NCI-H1436 (cell line): Measurements from ENCODE around the gene YBX2.
"Not testable (repeated sequence)": the region's sequence is repeated elsewhere in the genome, so short reads cannot be mapped to it uniquely, and the experiment has no call there.

ENCODE experiments used
- DNase-seq: peaks from one replicate; lab custom pipeline; 2025; lab: John Stamatoyannopoulos, UW

Gene YBX2

DNA sequence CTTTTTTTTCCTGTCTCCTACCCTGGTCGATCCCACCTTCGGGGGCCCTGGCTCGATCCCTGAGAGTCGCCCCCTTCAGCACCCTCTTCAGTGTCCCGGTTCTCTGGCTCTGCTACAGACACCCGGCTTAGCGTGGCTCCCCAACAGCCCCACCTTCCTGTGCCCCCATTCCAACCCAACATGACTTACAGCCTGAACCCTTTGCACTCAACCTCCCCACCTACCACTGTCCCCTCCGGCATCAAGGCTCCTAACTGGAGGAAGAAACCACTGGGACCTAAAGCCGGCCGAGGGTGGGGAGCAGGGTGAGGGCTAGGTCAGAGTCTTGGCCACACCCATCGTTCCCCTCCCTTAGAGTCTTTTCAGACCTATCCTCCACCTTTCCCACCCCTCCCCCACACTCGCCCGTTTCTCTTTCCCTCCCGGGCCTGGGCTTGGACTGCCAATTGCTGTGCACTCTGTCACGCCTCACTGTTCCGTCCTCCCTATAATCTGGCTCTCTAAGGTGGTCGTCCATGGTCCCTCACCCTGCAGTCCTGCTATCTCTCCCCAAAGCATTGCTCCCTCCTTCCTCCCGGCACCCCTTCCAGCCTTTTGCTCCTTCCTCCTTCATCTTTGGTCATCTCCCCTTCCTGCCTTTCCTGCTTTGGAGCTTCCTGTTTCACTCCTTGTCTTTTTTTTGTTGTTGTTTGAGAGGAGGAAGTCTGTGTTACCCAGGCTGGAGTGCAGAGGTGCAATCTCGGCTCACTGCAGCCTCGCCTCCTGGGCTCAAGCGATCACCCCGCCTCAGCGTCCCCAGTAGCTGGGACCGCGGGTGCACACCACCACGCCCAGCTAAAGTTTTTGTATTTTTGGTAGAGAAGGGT is 31.3 kb downstream of the YBX2 start:
- no peak for DNase-seq

DNA sequence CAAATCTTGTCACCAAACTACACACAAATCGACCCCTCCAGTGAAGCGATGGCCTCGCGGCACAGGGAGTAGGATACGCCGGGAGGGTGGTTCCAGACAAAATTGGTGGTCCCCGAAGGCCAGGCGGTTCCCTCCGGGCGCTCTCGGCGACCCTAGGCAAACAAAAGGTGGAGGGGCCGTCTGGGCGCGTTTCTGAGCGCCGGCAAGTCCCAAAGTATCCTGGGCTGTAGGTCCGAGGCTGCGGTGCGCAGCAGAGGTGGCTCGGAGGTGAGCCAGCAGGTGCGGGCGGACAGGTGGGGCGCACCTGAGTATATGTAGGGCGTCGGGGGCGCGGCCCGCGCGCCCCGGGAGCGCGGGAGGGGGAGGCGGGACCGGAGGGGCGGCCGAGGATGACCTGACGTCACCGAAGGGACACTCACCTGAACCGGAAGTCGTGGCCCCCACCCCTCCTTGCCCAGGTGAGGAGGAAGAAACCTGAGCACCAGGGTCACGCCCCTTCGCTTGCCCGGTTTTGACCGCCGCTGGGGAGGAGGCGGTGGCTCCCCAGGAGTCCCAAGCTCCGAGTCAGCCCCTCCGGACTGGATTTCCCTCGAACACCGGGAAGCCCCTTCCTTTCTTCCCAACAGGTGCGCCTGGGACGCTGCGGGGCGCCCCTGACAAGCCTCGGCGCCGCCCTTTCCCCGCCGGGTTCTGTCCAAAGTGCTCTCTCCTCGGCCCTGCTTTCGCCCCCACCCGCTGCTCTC is 32.1 kb downstream of the YBX2 start, which contains the start of gene CLDN7:
Gene CLDN7 (minus strand): TSS at position 287 of the 743 bp plus-strand sequence. CDS start 435 bp downstream, outside the sequence.
- DNase-seq: no peak

DNA sequence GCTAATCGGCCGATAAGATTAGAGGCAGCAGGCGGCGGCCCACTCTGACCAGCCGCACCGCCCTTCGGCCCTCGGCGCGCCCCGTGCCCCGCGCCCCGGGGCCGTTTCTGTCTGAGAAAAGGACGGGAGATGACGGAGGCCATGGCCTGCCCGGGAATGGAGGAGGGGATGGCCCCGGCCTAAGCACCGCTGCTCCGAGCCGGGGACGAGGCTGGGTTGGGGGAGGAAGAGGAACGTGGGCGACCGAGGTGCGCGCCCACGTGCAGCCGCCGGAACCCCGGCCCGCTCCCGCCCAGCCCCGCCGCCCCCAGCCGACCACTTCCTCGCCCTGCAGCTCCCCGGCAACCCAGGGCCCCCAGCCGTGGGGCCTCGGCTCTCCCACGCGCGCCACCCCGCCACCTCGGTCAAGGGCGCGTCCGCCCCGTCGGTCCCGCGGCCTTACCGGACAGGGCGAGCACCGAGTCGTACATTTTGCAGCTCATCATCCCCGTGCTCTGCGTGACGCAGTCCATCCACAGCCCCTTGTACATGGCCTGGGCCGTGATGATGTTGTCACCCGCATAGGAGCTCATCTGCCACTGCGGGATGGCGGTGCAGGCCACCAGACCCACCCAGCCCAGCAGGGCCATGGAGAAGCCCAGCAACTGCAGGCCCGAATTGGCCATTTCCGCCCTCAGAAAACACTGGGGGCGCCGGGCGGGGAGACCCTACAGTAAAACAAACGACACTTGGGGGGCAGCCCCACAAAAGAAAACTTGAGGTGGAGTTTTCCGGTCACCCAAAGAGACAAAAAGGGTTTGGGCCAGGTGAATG is 32.9 kb downstream of the YBX2 start:
- DNase-seq: no peak

DNA sequence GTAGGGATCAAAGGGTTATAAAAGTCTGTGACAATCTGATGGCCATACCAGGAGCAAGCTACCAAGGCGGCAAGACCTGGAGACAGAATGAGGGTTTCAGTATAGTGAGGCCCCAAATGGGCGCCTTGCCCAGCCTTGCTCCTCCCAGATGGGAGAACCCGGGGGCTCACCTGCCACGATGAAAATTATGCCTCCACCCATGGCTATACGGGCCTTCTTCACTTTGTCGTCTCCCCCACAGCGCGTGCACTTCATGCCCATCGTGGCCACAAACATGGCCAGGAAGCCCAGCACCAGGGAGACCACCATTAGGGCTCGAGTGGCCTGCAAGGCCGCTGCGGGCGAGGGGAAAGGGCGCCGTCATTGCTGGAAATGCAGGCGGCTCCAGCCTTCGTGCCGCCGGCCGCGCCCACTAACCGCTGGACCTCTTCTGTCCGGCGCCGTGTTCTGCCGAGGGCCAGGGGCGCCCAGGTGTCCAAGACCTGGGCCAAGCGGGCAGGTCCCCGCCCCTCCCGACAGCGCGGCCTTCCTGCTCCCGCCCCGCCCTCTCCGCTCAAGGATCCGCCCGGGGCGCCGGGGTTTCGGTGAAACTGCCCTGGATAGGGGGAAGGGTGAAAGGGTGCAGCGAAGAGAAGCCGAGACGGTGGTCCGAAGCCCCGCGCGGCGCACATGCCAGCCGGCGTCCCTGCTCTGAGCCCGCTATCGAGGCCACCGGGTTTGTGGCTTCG is 33.6 kb downstream of the YBX2 start:
- DNase-seq: no peak

DNA sequence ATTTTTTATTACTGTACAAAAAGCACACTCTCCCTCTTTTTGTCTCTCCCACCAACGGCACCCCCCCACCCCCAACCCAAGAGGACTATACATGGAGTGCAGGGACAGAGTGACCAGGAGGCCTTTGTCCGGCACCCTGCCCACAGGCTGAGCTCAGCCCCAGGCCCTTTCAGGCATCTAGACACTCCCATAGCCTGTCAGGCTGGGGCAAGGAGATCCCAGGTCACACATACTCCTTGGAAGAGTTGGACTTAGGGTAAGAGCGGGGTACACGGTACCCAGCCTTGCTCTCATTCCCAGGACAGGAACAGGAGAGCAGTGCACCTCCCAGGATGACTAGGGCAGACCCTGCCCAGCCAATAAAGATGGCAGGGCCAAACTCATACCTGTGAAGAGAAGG is 34.3 kb downstream of the YBX2 start:
- no peak for DNase-seq

DNA sequence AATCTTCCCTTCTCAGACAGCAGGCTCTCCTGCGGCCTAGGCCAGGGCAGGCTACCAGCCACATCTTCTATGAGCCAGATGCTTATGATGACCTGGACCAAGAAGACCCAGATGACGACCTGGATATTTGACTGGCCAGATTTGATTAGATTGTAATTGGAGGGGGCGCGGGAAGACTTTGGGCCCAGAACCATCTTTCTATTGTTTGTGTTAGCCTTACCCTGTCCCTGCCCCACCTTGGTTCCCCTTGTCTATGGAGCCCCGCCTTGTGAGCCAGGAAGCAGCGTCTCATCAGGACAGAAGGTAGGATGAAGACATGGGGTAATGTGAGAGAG is 34.9 kb downstream of the YBX2 start:
- no peak for DNase-seq

DNA sequence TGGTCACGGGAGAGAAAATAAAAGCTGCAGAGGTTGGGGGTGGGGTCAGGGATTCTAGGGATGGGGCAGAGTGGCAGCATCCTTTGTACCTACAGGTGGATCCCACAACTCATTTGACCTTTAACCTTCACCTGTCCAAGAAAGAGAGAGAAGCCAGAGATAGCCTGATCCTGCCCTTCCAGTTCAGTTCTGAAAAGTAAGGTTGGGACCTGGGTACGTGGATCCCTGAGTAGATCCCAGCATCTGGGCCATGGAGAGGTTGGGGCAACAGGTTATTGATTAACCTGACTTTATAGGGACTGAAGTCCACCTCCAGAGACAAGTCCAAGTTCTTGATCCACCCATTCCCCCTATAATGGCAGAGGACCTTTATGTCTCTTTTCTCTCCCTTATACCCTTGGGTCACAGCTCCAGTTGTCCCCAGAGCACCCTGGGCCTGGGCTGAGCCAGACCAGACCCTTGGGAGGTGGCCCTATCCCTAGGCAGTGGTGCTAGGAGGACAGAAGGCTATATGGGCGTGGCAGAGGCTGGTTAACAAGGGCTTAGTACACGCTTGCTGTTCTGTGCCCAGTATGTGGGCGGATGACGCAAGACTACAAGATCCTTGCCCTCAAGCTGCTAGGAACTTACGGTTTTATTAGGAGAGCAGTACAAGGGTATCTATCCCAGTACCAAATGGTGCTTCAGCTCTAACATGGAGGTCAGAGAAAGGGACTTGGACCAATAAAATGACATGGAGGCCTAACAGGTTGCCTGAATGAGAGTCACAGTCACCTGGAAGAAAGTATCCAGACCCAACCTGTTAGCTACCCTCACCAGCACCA is 35.5 kb downstream of the YBX2 start:
- no peak for DNase-seq

DNA sequence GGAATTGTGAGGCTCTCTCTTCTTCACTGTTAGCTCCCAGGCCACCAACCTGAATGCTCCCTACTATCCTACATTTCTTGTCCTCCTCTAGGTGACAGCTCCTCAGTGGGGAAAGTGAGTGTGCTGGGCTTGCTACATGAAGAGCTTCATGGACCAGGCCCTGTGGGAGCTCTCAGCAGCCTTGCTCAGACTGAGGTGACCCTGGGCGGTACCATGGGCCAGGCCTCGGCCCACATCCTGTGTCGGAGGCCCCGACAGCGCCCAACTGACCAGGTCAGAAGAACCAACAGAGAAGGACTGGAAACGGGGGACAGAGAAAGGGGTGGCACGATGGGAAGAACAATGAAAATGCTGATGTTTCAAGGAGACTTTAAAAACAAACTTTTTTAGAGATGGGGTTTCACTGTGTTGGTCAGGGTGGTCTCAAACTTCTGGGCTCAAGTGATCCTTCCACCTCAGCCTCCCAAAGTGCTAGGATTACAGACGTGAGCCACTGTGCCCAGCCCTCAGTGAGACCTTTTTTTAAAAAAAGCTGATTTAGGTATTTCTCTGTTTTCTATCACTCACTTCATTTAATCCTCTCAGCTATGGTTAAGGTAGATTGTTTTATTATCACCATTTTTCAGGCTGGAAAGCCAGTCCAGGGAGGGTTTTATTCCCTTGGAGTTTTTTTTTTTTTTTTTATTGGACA is 37.5 kb downstream of the YBX2 start:
- DNase-seq: no peak

DNA sequence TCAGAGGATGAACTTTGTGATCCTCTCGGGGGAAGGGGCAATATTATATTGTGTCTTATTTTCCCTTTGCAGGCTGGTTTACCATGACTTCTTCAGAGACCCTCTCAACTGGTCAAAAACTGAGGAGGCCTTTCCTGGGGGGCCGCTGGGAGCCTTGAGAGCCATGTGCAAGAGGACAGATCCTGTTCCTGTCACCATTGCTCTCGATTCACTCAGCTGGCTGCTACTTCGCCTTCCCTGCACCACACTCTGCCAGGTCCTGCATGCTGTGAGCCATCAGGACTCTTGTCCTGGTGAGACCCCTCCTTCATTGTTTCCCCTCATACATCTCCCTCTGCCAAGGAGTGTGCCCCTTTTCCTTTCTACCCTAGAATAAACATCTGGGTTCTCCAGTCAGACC is 39.9 kb downstream of the YBX2 start:
- DNase-seq: no peak

DNA sequence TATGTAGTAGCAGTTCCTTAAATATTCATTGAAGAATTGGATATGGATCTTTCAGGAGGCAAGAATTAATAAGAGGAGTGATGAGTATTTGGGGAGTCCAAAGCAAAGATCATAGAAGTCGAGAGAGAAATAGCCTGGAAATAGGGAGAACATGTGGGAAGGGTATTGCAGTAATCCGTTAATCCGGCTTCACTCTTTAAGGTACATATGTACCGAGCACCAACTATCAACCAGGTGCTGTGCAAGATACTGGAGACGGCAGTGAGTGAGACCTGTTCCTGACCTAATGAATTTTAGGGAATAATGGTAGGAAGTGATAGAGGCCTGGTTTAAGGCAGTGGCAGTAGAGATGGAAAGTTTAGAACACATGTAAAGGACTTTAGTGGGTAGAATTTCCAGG is 41.4 kb downstream of the YBX2 start:
- no peak for DNase-seq

DNA sequence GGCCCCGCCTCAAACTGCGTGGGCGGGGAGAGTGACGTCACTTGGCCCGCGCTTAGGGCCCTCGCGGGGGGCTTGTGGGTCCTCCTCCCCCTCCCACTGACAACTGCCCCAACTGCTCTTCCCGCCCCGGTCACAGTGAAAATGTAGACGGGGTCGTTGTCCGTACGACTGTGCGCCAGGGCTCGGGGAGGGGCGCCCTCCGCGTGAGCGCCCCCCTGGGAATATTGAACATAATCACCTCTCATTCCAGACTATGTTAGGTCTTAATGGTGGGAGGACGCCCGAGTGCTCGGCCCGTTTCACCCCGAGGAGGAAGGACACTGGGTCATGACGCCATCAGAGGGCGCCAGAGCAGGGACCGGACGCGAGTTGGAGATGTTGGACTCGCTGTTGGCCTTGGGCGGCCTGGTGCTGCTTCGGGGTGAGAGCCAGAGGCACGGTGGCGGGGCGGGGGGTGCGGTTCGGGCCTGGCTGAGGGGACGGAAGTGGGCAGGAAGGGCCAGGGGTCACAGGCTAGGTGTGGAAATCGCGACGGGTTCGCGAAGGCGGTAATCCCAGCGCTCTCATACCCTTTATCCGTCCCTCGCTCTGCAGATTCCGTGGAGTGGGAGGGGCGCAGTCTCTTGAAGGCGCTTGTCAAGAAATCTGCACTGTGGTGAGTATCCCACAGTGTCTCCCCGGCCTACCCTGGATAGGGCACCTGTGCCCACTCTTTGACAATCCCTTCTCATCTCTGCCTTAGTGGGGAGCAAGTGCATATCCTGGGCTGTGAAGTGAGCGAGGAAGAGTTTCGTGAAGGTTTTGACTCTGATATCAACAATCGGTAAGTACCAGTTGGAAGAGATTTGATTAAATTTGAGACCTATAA is 42.0 kb downstream of the YBX2 start, which contains the start of gene ELP5:
Gene ELP5 (plus strand): TSS at position 40 of the 868 bp plus-strand sequence. CDS start 336 bp downstream, at position 376.
- peak; percentile 90 for DNase-seq

DNA sequence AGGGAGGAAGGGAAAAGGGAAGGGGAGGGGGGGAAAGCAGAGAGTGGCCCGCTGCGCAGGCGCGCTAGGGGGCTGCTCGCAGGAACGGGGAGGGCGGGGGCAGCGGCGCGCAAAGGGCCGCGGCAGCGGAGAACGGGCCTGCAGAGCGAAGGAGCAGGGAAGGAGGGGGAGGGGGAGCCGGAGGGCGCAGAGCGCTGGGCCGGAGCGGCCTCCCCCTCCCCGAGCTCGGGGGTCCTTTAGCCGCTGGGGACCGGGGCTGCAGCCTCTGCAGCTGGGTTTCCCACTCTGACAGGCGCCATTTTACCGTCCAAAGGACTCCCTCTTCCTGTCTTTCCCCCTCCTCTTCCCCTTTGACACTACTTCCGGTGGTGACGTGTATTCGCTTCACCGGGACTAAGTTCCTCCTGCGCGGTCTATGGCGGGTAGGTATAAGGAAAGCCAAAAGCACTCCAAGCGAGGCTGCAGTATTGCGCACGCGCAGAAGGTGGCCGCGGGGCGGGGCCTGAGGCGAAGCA is 42.7 kb downstream of the YBX2 start, which contains the start of gene CTDNEP1:
Gene CTDNEP1 (minus strand): TSS at position 74 of the 515 bp plus-strand sequence. CDS start 438 bp downstream, outside the sequence.
- peak; percentile 97 for DNase-seq

DNA sequence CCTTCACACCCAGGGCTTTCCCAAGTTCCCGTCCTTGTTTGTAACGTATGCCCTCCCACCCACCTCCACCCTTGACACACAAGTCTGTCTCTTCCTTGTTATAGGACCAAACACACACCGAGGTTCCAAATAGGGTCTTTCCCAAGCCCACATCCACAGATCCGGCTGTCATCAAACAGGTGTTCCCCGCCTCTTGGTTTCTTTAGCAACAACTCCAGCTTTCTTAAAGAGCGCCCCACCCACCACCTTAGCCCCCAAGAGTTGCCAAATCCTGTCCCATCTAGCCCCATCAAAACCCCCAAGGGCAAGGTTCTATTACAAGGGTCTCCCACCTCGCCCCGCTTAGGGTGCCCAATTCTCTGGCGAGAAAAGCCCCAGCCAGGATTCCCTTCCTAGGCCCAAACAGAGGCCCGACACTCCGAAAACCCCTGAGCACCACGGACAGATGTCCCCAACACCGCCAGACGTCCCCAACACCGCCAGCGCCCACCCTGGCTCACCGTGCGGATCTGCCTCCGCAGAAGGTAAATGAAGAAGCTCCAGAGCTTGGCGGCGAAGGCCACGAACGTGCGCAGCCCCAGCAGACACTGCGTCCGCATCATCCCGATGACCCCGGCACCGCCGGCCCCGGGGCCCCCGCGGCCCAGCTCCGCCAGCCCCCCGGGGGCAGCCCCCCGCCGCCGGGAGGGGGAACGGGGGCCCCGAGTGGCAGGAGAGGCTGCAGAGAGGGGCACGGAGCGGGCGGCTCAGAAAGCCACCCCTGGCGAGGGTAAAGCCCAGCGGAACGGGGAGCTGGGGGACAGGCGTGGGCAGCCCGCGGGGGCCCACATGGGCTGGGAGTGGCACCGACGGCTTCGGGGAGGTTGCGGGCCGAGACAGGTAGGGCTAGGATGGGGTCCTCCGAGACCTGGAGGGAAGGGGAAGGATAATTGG is 43.5 kb downstream of the YBX2 start:
- no peak for DNase-seq

DNA sequence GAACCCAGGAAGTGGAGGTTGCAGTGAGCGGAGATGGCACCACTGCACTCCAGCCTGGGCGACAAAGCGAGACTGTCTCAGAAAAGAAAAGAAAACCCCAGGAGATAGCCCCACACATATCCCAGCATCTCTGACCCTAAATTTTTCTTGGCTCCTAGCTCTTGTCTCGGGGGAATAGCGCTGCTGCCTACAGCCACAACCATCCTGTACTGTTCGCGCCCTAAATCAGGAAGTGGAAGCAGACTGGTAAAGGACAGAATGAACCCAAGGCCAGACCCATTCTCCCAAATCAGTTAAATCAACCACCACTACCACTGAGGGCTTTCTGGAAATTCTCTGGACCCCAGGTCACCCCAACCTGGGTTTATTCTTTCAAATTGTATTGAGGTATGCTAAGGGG is 44.6 kb downstream of the YBX2 start:
- DNase-seq: no peak

DNA sequence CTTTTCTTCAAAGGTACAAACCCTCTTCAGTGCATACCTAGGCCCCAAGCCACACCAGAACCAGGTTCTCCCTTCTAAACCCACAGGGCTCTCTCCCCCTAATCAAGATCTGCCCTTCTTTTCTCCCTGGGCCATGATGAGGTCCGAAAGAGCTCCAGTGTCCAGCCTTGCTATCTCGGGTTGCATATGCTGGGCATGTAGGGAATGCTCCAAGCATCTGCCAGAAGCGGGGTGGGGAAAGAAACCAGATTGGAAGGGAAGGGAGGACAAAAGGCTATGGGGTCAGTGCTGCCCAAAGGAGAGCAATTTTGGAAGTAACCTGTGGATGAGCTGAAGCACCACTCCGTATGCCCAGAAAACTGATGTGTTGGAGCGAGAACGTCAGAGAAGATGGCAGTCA is 45.2 kb downstream of the YBX2 start:
- no peak for DNase-seq

DNA sequence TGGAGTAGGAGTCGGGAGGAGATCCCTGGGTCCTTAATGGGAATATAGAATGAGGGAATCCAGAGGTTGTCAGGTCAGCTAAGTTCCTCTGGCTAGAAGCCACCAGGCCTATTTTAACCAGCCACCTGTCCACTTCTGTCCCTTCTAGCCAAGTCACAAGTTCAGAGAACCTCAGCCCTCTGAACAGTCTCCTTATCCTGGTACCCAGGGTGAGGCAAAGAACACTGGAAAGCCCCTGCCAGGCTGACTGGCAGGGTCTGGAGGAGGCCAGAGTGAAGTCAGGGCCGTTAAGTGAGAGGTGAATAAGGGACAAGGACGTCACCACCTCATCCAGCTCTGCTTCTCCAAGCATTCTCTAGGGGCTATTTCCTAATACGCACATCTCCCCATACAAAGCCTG is 45.6 kb downstream of the YBX2 start:
- no peak for DNase-seq

DNA sequence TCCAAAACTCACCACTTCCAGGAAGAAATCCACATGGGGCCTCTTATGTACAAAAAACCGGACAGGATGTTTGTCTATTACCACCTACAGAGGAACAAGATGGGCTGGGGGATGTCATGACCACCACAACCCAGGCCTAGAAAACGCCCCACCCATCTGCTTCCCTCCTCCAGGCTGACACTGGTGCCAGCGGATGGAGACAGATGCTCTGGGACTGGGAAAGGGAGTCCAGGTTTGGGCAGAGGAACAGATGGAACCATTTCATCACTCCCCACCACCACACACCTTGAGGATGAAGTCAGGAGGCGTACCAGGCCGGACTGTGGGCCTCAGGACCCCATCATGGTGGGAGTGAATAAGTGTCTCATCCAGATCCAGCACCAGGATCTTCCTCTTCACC is 47.7 kb downstream of the YBX2 start:
- DNase-seq: no peak

DNA sequence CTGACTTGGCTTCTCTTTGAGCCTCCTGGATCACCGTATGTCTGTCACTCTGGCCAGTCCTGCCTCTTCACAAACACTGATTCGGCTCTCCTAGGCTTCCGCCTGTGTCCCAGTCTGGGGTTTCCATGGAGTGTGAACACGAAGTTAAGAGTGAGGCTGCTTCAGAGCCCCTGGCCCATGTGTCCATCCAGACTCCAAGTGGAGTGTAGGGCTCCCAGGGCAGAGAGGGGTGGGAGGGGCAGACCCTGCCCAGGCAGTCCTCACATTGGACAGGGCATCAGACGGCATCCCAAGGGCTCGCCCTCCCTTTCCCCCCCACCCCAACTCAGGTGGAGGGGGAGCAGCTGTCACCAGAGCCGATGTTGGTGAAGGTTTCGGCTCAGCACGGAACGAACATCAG is 50.6 kb downstream of the YBX2 start:
- not testable (repeated sequence) for DNase-seq
